Measurements from ENCODE around the gene ZNF398. TPM values are rescaled to one million over a fixed set of nuclear protein-coding genes. Genes with fewer than 3 reads are reported as not detected.

The ZNF398 gene
- total RNA-seq, 1 donor from 2014 or later: 15.1 TPM

- intact Hi-C loops (cut with micrococcal nuclease): loop anchor here (1.0 to 5.0 kb wide), 14 partner anchors 21 to 476 kb away; partner anchors contain the start of genes CUL1, EZH2, PDIA4 and ZNF212
These were observed 750 bp downstream of the ZNF398 start for GRCh38 chr7:149147752-149148653.

GRCh38 chr7:149150981-149151380 lies 3.7 kb downstream of the ZNF398 start:
- intact Hi-C loops (cut with micrococcal nuclease): no loop called here

GRCh38 chr7:149153346-149153745 lies 6.1 kb downstream of the ZNF398 start:
- intact Hi-C loops (cut with micrococcal nuclease): no loop called here

GRCh38 chr7:149154056-149154455 lies 6.8 kb downstream of the ZNF398 start:
- intact Hi-C loops (cut with micrococcal nuclease): no loop called here

- intact Hi-C loops (cut with micrococcal nuclease): no loop called here
These were observed 9.6 kb downstream of the ZNF398 start for GRCh38 chr7:149156898-149157297.

- intact Hi-C loops (cut with micrococcal nuclease): no loop called here
These were observed 14.1 kb downstream of the ZNF398 start for GRCh38 chr7:149161241-149161848.

- intact Hi-C loops (cut with micrococcal nuclease): no loop called here
These were observed 18.9 kb downstream of the ZNF398 start for GRCh38 chr7:149166142-149166541.

- intact Hi-C loops (cut with micrococcal nuclease): no loop called here
These were observed 19.5 kb downstream of the ZNF398 start for GRCh38 chr7:149166630-149167352.

GRCh38 chr7:149171892-149172533 lies 24.8 kb downstream of the ZNF398 start:
- intact Hi-C loops (cut with micrococcal nuclease): no loop called here

GRCh38 chr7:149172534-149172920 lies 25.3 kb downstream of the ZNF398 start:
- intact Hi-C loops (cut with micrococcal nuclease): no loop called here

GRCh38 chr7:149175150-149175549 lies 27.9 kb downstream of the ZNF398 start:
- intact Hi-C loops (cut with micrococcal nuclease): no loop called here

GRCh38 chr7:149179241-149179640 lies 32.0 kb downstream of the ZNF398 start:
- intact Hi-C loops (cut with micrococcal nuclease): no loop called here

- intact Hi-C loops (cut with micrococcal nuclease): no loop called here
These were observed 33.6 kb downstream of the ZNF398 start for GRCh38 chr7:149180722-149181449.

- intact Hi-C loops (cut with micrococcal nuclease): no loop called here
These were observed 34.2 kb downstream of the ZNF398 start for GRCh38 chr7:149181450-149181790.

GRCh38 chr7:149184274-149184673 lies 37.0 kb downstream of the ZNF398 start:
- intact Hi-C loops (cut with micrococcal nuclease): no loop called here

GRCh38 chr7:149188213-149188612 lies 41.0 kb downstream of the ZNF398 start:
- intact Hi-C loops (cut with micrococcal nuclease): no loop called here

GRCh38 chr7:149188637-149189259 lies 41.5 kb downstream of the ZNF398 start:
- intact Hi-C loops (cut with micrococcal nuclease): no loop called here

- intact Hi-C loops (cut with micrococcal nuclease): loop anchor here (10.0 kb wide), 2 partner anchors 433 to 1893 kb away; partner anchors contain the start of genes AGAP3, FASTK and TMUB1
These were observed 44.6 kb downstream of the ZNF398 start for GRCh38 chr7:149191851-149192250.

- intact Hi-C loops (cut with micrococcal nuclease): loop anchor here (1.0 to 10.0 kb wide), 11 partner anchors 9 to 1890 kb away; partner anchors contain the start of genes AGAP3, FASTK, PDIA4 and TMUB1
These were observed 47.5 kb downstream of the ZNF398 start for GRCh38 chr7:149194799-149195179.

Data from T-helper 1 cell treated with Interleukin-12 subunit alpha and Interleukin-12 subunit beta and Interleukin-4 antibody, amounts not matched to agents 30 ng/mL and 1 ng/mL, for 36 hours (primary cell).